Cerebellar cortex (tissue), 1 donor: ENCODE data around the gene MREG.
"Not testable (repeated sequence)": the region's sequence is repeated elsewhere in the genome, so short reads cannot be mapped to it uniquely, and the experiment has no call there.

Source experiments
- DNase-seq: peaks from one replicate; pipeline ENCODE4 v3.0.0-alpha.2; 2015; ENCODE audit warnings: low spot score

Gene MREG

DNA sequence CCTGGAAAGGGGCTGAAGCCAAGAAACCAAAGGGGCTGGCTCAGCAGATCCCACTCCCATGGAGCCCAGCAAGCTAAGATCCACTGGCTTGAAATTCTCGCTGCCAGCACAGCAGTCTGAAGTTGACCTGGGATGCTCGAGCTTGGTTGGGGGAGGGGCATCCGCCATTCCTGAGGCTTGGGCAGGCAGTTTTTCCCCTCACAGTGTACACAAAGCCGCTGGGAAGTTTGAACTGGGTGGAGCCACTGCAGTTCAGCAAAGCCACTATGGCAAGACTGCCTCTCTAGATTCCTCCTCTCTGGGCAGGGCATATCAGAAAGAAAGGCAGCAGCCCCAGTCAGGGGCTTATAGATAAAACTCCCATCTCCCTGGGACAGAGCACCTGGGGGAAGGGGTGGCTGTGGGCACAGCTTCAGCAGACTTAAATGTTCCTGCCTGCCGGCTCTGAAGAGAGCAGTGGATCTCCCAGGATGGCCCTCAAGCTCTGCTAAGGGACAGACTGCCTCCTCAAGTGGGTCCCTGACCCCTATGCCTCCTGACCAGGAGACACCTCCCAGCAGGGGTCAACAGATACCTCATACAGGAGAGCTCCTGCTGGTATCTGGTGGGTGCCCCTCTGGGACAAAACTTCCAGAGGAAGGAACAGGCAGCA lies 24.7 kb downstream of the MREG start:
- not testable (repeated sequence) for DNase-seq

- DNase-seq, result no peak
Measured at GRCh38 chr2:215985257-215985656, 28.1 kb downstream of the MREG start.

DNA sequence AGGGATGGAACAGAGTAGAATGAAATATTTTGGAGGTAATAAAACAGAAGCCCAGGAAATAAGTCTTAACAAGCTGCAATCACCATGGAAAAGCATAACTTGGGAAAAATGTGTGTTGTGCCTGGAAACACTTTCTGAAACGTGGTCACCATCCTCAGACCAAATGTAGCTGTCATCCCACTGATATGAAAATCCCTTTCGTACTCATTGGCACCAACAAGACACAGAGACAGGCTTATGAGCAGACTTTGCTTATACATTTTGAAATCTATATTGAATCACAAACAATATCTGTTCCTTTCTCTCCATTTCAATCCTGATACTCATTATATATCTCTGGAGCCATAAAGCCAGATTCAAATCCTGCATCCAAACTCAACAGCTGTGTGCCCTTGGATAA lies 28.7 kb downstream of the MREG start:
- no peak for DNase-seq

DNA sequence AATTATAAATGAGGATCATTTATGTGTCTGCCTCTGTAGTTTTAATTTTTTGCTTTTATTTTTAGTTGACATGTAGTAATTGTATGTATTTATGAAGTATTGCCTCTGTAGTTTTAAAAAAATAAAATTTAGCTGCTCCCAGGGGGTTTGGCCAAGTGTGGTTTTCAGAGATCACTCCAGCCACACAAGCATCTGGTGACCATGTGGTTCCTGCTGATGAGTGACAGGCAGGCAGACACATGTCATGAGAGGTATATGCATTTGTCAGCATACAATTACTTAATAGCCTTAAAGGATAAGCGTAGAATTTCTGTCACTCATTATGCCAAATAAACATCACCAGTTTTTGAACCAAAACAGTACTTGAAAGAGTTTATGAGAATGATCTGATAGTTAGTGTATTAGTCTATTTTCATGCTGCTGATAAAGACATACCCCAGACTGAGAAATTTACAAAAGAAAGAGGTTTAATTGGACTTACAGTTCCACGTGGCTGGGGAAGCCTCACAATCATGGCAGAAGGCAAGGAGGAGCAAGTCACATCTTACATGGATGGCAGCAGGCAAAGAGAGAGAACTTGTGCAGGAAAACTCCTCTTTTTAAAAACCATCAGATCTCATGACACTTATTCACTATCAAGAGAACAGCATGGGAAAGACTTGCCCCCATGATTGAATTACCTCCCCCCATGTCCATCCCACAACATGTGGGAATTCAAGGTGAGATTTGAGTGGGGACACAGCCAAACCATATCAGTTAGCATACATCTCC lies 29.6 kb downstream of the MREG start:
- DNase-seq, result no peak

- no peak for DNase-seq
Measured at GRCh38 chr2:215982465-215982875, 30.9 kb downstream of the MREG start.

- no peak for DNase-seq
Measured at GRCh38 chr2:215981115-215981514, 32.2 kb downstream of the MREG start.

DNA sequence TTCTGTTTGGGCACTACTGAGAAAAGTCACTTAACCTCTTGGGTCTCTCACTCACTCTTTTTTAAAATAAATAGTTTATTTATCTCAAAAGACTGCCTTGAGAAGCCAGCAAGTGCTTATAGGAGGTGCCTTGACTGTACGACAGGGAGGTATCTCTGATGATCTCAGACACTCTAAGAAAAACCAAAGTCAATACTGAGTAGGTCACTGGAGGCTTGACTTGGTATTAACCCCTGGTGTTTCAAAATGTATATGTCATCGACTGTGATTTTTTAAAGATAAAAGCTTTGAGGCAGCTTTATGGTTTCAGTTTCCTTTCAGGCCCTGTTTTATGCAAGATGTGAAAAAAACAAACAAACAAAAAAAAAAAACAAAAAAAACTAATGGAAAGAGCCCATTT lies 33.7 kb downstream of the MREG start:
- DNase-seq, result no peak

DNA sequence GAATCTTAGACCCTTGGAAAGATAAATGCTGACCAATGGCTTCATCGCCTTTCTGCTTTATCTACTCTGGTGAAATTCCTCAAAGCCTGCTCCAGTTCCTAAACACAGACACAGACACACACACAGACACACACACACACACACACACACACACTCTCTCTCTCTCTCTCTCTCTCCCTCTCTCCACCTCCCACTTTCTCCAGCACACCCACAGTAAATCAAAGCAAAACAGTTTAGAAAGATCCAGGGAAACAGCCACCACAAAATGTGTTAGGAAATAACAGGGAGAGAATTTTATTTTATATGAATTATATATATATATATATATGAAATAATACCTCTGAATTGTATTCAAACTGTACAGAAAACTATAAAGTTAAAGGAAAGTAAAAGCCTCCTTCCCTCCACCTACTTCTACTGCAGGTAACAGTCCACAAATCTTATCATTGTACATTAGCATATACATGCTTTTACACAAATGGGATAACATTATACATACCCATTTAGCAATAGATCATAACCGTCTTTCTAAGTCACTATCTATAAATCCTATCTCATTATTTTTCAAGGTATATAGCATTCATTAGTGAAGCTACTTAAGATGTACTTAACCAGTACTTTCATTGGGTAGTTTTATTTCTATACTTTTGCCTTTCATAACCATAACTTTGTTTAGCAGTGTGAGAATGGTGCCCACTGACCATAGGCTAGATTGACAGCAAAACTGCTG lies 38.5 kb downstream of the MREG start:
- no peak for DNase-seq

- peak; percentile 55 for DNase-seq
Measured at GRCh38 chr2:215973954-215974699, 39.2 kb downstream of the MREG start.

DNA sequence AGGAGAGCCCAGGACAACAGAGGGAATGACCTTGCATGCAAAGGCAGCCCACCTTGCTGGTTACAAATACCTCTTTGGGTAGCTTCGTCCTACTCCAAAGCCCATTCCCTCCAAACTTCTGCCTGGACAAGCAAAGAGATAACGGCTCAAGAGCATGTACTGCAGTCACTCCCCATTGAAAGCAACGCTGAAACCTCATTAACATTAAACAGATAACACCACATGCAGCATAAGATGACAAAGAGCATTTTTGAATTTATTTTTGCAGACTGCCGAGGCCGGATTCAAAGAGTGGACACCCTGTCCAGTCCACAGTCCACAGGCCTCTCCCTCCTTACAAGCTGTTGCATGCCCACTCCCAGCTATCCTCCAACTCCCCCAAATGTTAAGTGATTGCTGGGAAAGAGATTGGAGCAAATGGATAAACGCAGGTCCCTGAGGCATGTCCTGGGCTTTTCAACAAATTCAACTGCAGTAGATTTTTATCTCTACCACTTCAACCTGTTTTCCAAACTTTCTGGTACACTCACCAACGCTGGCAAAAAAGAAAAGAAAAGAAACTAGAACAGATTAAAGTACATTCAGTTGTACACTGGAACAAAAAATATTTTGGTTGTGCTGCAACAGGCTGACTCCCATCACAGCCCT lies 40.1 kb downstream of the MREG start:
- no peak for DNase-seq

DNA sequence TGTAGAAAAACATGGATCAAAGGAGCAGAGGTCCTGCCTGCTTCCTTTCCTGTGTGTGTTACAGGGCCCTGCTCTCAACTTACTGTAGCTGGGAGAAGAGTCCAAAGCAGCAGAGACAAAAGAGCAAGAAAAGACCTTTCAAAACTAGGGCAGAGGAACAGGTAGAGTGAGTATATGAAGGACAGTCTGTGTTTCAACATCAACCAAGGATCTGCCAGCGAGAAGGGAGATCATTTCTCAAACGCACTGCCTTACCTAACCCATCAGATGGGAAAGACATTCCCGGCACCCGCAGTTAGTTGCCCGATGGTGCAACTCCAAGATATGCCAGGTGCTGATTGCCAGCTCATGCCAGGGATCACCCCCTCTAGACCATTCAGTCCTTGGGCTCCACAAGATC lies 41.7 kb downstream of the MREG start:
- no peak for DNase-seq

DNA sequence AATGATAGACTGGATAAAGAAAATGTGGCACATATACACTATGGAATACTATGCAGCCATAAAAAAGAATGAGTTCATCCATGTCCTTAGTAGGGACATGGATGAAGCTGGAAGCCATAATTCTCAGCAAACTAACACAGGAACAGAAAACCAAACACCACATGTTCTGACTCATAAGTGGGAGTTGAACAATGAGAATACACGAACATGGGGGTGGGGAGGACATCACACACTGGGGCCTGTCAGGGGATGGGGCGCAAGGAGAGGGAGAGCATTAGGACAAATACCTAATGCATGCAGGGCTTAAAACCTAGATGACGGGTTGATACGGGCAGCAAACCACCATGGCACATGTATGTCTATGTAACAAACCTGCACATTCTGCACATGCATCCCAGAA lies 42.5 kb downstream of the MREG start:
- not testable (repeated sequence) for DNase-seq

- DNase-seq, result no peak
Measured at GRCh38 chr2:215970425-215970824, 42.9 kb downstream of the MREG start.

DNA sequence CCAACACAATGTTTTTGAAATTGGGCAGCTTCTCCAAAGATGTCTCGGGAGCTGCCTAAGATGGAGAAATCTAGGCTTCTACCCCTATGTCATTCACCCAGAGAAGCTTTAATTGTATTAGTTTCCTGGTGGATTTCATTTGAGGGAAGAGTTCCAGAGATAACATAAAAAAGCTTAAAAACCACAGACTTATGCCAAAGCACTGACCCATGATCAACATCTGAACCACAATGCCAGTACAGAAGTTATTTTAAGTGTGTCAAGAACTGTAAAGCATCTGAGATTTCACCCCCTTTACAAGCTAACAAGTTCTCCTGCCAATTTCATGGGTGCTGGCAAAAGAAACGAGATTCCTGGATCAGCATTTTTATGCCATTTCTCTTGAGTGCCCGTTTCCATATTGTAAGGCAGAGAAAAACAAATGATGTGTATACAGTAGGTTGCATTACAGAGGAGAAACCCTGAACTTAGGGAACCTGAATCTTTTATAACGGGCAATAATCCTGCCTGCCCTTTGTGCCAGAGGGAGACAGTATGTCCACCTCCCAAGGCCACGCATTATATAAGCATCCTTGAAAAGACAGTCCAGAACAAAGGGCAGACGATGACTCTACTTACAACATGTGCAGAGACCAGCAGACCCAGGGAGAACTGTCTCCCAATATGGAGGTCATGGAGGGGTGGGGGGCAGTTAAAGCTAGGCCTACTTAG lies 44.1 kb downstream of the MREG start:
- DNase-seq, result no peak

GRCh38 chr2:215968499-215968898 lies 44.9 kb downstream of the MREG start:
- DNase-seq, result no peak

- no peak for DNase-seq
Measured at GRCh38 chr2:215967590-215968378, 45.6 kb downstream of the MREG start.

DNA sequence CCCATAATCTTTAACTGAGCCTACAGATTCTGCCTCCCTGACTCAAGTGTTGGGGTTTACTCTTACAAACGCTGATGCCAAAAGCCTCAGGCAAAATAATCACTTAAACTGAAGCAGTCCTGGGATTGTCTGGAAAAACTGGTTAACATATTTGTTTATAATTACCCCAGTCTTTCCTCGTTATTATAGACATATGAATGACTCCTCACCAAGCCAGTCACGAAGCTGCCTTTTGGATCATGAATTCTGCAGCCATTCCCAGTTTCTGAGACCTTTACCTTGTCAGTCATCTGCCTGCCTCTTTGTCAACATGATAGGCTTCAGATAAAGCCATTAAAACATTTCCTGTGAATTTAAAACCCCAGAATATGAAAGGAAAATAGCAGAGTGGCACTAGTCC lies 46.4 kb downstream of the MREG start:
- DNase-seq, result no peak

GRCh38 chr2:215966274-215966673 lies 47.1 kb downstream of the MREG start:
- no peak for DNase-seq

DNA sequence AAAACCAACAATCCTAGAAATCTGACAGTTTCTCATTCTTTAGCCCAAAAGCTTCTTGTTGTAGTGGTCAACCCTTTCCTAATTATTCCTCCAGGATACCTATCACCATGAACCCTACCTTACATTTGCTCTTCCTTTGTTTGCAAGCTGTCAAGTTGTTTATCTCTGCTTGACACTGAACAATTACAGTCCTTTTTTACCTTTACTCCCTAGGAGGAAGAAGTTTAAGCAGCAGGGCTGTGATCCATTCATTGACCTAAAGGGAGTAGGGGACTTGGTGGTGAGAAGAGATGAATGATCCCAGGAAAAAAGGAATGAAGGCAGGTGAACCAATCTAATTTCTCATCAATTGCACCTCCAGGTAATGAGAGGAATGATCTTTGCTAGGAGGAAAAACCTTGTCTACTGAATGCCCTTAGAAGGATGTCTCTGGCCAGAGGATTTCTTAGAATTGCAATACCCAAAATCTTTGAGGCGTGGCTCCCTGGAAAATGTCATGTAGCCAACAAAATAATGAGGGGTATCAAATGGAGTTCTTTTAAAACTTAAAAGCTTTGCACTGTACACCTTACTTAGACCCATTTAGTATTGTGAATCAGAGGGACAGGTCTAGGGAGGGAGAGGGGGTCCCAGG lies 47.7 kb downstream of the MREG start:
- DNase-seq, result no peak

DNA sequence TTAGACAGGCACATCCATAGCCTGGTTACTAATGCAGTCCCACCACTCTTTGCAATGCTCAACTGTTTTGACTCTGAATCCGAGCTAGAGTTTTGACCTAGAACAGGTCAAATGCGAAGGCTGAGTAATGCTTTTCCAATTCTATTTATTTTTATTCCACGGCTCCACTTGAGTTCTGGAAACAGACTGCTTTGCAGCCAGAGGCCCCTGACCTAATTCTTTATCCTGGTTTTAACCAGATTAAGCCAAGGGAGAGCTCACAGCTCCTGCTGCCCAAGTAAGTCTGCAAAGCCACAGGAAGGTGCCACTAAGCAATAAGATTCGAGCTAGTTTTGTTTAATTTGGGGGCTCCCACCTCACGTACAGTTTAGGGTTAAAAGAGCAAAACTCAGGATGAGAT lies 51.4 kb downstream of the MREG start:
- peak; percentile 81 for DNase-seq
